HEK293 (cell line): ENCODE results near the gene LRIG3.

Source experiments
- CTCF ChIA-PET: fragments of 350-600 bp; formaldehyde crosslinking; extraction: SDS; loops from one replicate; lab custom pipeline; 2021; ENCODE audit warnings: antibody characterized with exemption; lab: Yijun Ruan, JAX
- POLR2A ChIA-PET: fragments of 300-600 bp; formaldehyde crosslinking; extraction: SDS; loops from one replicate; lab custom pipeline; 2020; ENCODE audit warnings: antibody characterized with exemption, inconsistent platforms; lab: Yijun Ruan, JAX
- H3K27ac ChIP-seq: fragments of 200-500 bp; sonication (Bioruptor generic); 2 replicates; pipeline ENCODE4 v1.5.1; 2014; ENCODE audit warnings: low read depth, low read length, control low read depth, inconsistent platforms; ENCODE audit errors: extremely low read depth
- H3K36me3 ChIP-seq, 2 experiments: fragments of 200-500 bp in 1 of 2; sonication (Bioruptor generic) in 1 of 2; 1 replicate in 1 of 2; 2 replicates in 1 of 2; pipeline ENCODE4 v1.5.1; 2014 to 2017; ENCODE audit warnings: inconsistent platforms in 2 of 2, low read length in 2 of 2; ENCODE audit not compliant: control insufficient read depth in 2 of 2, insufficient read depth in 1 of 2
- H3K4me1 ChIP-seq: fragments of 200-500 bp; sonication (Bioruptor generic); 2 replicates; pipeline ENCODE4 v1.5.1; 2014; ENCODE audit warnings: mild to moderate bottlenecking, low read length, inconsistent platforms; ENCODE audit not compliant: control insufficient read depth, insufficient read depth
- H3K4me3 ChIP-seq: 2 replicates; pipeline ENCODE4 v1.5.1; 2011; ENCODE audit warnings: low read depth, mild to moderate bottlenecking, control low read depth, low read length, moderate library complexity
- H3K9me3 ChIP-seq: fragments of 200-500 bp; sonication (Bioruptor generic); 2 replicates; pipeline ENCODE4 v1.5.1; 2014; ENCODE audit warnings: low read depth, low read length, inconsistent platforms; ENCODE audit not compliant: control insufficient read depth, insufficient read depth
- ZBTB1 ChIP-seq: fragments of 450-650 bp; formaldehyde crosslinking; IDR thresholded peaks from 2 replicates; pipeline ENCODE4 v1.5.1; 2016; ENCODE audit warnings: missing biosample characterization, missing genetic modification characterization
- ZBTB21 ChIP-seq: fragments of 450-650 bp; formaldehyde crosslinking; IDR thresholded peaks from 2 replicates; pipeline ENCODE4 v1.5.1; 2017; ENCODE audit warnings: missing biosample characterization, missing genetic modification characterization
- ZNF202 ChIP-seq: fragments of 450-650 bp; formaldehyde crosslinking; IDR thresholded peaks from 2 replicates; pipeline ENCODE4 v1.5.1; 2016; ENCODE audit warnings: missing biosample characterization, missing genetic modification characterization, borderline replicate concordance
- ZNF239 ChIP-seq: fragments of 450-650 bp; formaldehyde crosslinking; IDR thresholded peaks from 2 replicates; pipeline ENCODE4 v1.5.1; 2016; ENCODE audit warnings: missing biosample characterization, missing genetic modification characterization
- ZNF416 ChIP-seq: fragments of 450-650 bp; formaldehyde crosslinking; IDR thresholded peaks from 2 replicates; pipeline ENCODE4 v1.5.1; 2016; ENCODE audit warnings: missing biosample characterization, missing genetic modification characterization
- ZNF426 ChIP-seq: fragments of 450-650 bp; formaldehyde crosslinking; IDR thresholded peaks from 2 replicates; pipeline ENCODE4 v1.5.1; 2017; ENCODE audit warnings: missing biosample characterization, missing genetic modification characterization, mild to moderate bottlenecking, inconsistent platforms, moderate library complexity
- ZNF514 ChIP-seq: fragments of 450-650 bp; formaldehyde crosslinking; IDR thresholded peaks from 2 replicates; pipeline ENCODE4 v1.5.1; 2016; ENCODE audit warnings: missing biosample characterization, missing genetic modification characterization
- ZNF629 ChIP-seq: fragments of 450-650 bp; formaldehyde crosslinking; IDR thresholded peaks from 2 replicates; pipeline ENCODE4 v1.5.1; 2017; ENCODE audit warnings: missing biosample characterization, missing genetic modification characterization
- ZNF785 ChIP-seq: fragments of 450-650 bp; formaldehyde crosslinking; IDR thresholded peaks from 2 replicates; pipeline ENCODE4 v1.5.1; 2016; ENCODE audit warnings: missing biosample characterization, missing genetic modification characterization
- ZNF843 ChIP-seq: fragments of 450-650 bp; formaldehyde crosslinking; IDR thresholded peaks from 2 replicates; pipeline ENCODE4 v1.5.1; 2016; ENCODE audit warnings: missing biosample characterization, missing genetic modification characterization
- TF ChIP-seq, protein P1 (sequence below): fragments of 450-650 bp; formaldehyde crosslinking; IDR thresholded peaks from 2 replicates; pipeline ENCODE4 v1.5.1; 2016; ENCODE audit warnings: missing biosample characterization, missing genetic modification characterization
- TF ChIP-seq, protein P2 (sequence below): fragments of 450-650 bp; formaldehyde crosslinking; IDR thresholded peaks from 2 replicates; pipeline ENCODE4 v1.5.1; 2017; ENCODE audit warnings: missing biosample characterization, missing genetic modification characterization
- TF ChIP-seq, protein P3 (sequence below): fragments of 450-650 bp; formaldehyde crosslinking; IDR thresholded peaks from 2 replicates; pipeline ENCODE4 v1.5.1; 2017; ENCODE audit warnings: missing biosample characterization, missing genetic modification characterization

The LRIG3 gene

DNA sequence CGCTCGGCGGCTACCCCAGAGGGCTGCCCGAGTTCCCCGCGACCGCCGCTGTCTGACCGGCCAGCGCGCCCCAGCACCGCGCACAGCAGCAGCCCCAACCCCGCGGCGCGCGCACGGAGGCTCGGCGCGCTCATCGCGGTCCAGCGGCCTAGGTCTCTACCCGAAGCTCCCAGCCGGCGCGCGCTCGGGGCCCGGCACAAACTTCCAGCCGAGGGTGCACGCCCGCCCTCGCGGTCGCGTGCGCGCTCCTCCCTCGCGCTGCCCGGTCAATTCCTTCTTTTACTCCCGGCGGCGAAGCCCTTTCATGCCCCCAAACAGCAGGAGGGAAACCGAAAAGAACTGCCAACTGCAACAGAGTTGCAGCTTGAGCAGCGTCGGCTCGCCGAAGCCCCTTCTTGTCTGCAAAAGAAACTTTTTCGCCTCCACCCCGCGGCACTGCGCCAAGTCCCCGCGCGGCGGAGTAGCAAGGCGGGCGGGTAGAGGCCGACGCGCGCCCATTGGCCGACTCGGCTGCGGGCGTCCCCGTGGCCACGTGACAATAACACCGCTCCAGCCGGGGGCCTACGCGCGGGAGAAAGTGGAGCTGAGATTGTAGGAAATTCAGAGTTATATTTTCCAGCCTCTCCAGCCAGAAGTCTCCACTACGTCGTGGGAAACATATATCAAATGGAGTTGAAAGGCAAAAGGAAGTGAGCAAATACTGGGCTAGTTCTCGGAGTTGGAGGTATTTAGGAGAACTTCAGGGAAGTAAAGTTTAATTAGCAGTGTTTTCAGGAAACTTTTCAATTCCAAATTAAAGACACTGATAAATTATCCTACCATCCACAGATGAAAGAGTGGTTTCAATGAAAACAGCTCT, at the start of gene LRIG3 (continued):
- TF ChIP-seq ZNF514 (tag by site-specific recombination): no peak
- TF ChIP-seq, protein P1, sequence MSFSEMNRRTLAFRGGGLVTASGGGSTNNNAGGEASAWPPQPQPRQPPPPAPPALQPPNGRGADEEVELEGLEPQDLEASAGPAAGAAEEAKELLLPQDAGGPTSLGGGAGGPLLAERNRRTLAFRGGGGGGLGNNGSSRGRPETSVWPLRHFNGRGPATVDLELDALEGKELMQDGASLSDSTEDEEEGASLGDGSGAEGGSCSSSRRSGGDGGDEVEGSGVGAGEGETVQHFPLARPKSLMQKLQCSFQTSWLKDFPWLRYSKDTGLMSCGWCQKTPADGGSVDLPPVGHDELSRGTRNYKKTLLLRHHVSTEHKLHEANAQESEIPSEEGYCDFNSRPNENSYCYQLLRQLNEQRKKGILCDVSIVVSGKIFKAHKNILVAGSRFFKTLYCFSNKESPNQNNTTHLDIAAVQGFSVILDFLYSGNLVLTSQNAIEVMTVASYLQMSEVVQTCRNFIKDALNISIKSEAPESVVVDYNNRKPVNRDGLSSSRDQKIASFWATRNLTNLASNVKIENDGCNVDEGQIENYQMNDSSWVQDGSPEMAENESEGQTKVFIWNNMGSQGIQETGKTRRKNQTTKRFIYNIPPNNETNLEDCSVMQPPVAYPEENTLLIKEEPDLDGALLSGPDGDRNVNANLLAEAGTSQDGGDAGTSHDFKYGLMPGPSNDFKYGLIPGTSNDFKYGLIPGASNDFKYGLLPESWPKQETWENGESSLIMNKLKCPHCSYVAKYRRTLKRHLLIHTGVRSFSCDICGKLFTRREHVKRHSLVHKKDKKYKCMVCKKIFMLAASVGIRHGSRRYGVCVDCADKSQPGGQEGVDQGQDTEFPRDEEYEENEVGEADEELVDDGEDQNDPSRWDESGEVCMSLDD: no peak
- 0 out of 2 replicates have a peak, but pooled peaks have one; percentile 41 for TF ChIP-seq ZNF843 (tag by site-specific recombination)
- no peak for TF ChIP-seq ZNF239 (tag by site-specific recombination)
- no peak for TF ChIP-seq ZNF202 (tag by site-specific recombination)
- TF ChIP-seq ZNF426: no peak
- TF ChIP-seq ZBTB1 (tag by site-specific recombination): peak; percentile 46; the same call in 1 of the 2 replicates

DNA sequence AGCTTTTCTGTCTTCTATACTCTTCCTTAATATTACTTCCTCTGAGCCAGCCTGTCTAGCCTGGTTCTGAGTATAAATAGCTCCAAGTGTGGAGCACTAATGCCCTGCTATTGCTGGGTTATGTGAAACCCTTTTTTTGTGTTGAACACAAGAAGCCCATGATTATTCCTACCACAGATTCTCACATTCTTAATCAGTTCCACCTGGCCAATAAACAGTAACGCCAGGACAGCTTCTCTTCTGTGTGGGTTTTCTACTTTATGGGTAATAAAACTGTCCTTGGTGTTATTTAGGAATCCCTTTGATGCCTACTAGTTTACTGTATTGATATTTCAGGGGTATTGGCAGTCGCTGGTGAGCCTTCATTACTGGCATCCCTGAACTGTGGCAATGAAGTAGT, 48.9 kb upstream of the LRIG3 start:
- CTCF ChIA-PET: interaction anchor here (0.8 kb wide), 1 partner anchor 224 kb away, joined by 3 read pairs; no protein-coding TSS in a partner anchor
- H3K9me3 ChIP-seq: no peaks in the 10 kb centered on the region
- no peak overlapping the region for H3K27ac ChIP-seq
- H3K4me1 ChIP-seq: no peaks in the 10 kb centered on the region
- TF ChIP-seq ZNF629: no peak
- TF ChIP-seq, protein P2, sequence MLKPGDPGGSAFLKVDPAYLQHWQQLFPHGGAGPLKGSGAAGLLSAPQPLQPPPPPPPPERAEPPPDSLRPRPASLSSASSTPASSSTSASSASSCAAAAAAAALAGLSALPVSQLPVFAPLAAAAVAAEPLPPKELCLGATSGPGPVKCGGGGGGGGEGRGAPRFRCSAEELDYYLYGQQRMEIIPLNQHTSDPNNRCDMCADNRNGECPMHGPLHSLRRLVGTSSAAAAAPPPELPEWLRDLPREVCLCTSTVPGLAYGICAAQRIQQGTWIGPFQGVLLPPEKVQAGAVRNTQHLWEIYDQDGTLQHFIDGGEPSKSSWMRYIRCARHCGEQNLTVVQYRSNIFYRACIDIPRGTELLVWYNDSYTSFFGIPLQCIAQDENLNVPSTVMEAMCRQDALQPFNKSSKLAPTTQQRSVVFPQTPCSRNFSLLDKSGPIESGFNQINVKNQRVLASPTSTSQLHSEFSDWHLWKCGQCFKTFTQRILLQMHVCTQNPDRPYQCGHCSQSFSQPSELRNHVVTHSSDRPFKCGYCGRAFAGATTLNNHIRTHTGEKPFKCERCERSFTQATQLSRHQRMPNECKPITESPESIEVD (tag by site-specific recombination): peak; percentile 50
- TF ChIP-seq, protein P3, sequence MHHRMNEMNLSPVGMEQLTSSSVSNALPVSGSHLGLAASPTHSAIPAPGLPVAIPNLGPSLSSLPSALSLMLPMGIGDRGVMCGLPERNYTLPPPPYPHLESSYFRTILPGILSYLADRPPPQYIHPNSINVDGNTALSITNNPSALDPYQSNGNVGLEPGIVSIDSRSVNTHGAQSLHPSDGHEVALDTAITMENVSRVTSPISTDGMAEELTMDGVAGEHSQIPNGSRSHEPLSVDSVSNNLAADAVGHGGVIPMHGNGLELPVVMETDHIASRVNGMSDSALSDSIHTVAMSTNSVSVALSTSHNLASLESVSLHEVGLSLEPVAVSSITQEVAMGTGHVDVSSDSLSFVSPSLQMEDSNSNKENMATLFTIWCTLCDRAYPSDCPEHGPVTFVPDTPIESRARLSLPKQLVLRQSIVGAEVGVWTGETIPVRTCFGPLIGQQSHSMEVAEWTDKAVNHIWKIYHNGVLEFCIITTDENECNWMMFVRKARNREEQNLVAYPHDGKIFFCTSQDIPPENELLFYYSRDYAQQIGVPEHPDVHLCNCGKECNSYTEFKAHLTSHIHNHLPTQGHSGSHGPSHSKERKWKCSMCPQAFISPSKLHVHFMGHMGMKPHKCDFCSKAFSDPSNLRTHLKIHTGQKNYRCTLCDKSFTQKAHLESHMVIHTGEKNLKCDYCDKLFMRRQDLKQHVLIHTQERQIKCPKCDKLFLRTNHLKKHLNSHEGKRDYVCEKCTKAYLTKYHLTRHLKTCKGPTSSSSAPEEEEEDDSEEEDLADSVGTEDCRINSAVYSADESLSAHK (tag by site-specific recombination): peak; percentile 78
- no peak for TF ChIP-seq ZNF785 (tag by site-specific recombination)
- POLR2A ChIA-PET: interaction anchor here (0.7 kb wide), 1 partner anchor 14 kb away, joined by 4 read pairs; no protein-coding TSS in a partner anchor
- no peak overlapping the region for H3K4me3 ChIP-seq
- H3K36me3 ChIP-seq: no peaks in the 10 kb centered on the region

DNA sequence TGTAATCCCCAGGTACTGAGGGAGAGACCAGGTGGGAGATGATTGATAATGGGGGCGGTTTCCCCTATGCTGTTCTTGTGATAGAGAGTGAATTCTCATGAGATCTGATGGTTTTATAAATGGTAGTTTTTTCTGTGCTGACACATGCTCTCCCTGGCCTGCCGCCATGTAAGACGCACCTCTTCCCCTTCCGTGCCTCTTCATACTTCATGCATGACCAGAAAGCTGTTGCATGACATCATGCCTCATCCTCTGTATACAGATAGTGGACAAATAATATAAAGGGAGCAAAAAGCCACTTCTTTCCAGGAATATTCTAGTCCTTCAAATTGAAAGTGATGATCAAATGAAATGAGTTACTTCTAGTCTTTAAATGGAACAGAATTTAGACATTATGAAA, 47.3 kb upstream of the LRIG3 start:
- no peaks in the 10 kb centered on the region for H3K4me1 ChIP-seq
- no peaks in the 10 kb centered on the region for H3K36me3 ChIP-seq
- H3K9me3 ChIP-seq: no peaks in the 10 kb centered on the region
- POLR2A ChIA-PET: no interaction called here
- no peak overlapping the region for H3K27ac ChIP-seq
- CTCF ChIA-PET: interaction anchor here (0.5 kb wide), 1 partner anchor 16 kb away, joined by 3 read pairs; no protein-coding TSS in a partner anchor
- H3K4me3 ChIP-seq: no peak overlapping the region
- peak; percentile 51; the same call in 1 of the 2 replicates for TF ChIP-seq ZBTB21 (tag by site-specific recombination)
- TF ChIP-seq ZNF416 (tag by site-specific recombination): no peak
